Esophagus muscularis mucosa (tissue), 4 donors: Measurements from ENCODE around the gene ACBD7. TPM values are rescaled to one million over a fixed set of nuclear protein-coding genes. Genes with fewer than 3 reads are reported as not detected.

Experiments used
- DNase-seq: peaks from one replicate; pipeline ENCODE4 v3.0.0-alpha.2; 2017; ENCODE audit errors: extremely low spot score
- H3K27ac ChIP-seq, 4 donors: fragments of 200-600 bp; sonication (generic); replicated peaks in 1 of 4; 1 replicate in 3 of 4; 2 replicates in 1 of 4; pipeline ENCODE4 v1.5.1; 2016 to 2019; ENCODE audit warnings: mild to moderate bottlenecking in 1 of 4
- H3K27me3 ChIP-seq, 4 donors: fragments of 200-600 bp; sonication (generic); one replicate each; pipeline versions ENCODE4 v1.5.1 to v1.6.0; 2016 to 2019
- H3K36me3 ChIP-seq, 4 donors: fragments of 200-600 bp; sonication (generic); one replicate each; pipeline ENCODE4 v1.5.1; 2016 to 2019
- H3K4me1 ChIP-seq, 4 donors: fragments of 200-600 bp; sonication (generic); one replicate each; pipeline ENCODE4 v1.5.1; 2016 to 2019
- H3K4me3 ChIP-seq, 4 donors: fragments of 200-600 bp; sonication (generic); 1 replicate in 2 of 4; 2 replicates in 2 of 4; pipeline ENCODE4 v1.5.1; 2016 to 2019; ENCODE audit warnings: mild to moderate bottlenecking in 4 of 4, moderate library complexity in 1 of 4
- H3K9me3 ChIP-seq, 4 donors: fragments of 200-600 bp; sonication (generic); 1 replicate in 3 of 4; 2 replicates in 1 of 4; pipeline ENCODE4 v1.5.1; 2016 to 2019
- EP300 ChIP-seq: sonication (generic); formaldehyde crosslinking; IDR thresholded peaks from one replicate; pipeline ENCODE4 v1.6.1; 2017; ENCODE audit warnings: antibody characterized with exemption
- POLR2A ChIP-seq: fragments of 450-650 bp; IDR thresholded peaks from one replicate; pipeline ENCODE4 v1.6.1; 2017; ENCODE audit warnings: antibody characterized with exemption, moderate library complexity, mild to moderate bottlenecking, low read depth
- POLR2AphosphoS5 ChIP-seq, 2 donors: sonication (generic); formaldehyde crosslinking; IDR thresholded peaks; one replicate each; pipeline ENCODE4 v1.6.1; 2017; ENCODE audit warnings: antibody characterized with exemption in 2 of 2
- WGBS: methylation state at CpG from one replicate; pipeline ENCODE4 v1.1.5; 2018; 5-methylcytosine and 5-hydroxymethylcytosine counted together
- intact Hi-C: fragments of 100-400 bp; cut with DNase I; formaldehyde crosslinking; loops from one replicate; pipeline ENCODE4 v1.15.1; 2023
- total RNA-seq, 4 donors: library from RNA; depleted of rRNA; stranded (reverse); fragments of >200 nt; gene quantifications; one replicate each; pipeline versions ENCODE4 v1.1.0 to v1.2.1, GENCODE V29; 2016
- TF ChIP-seq, protein P1 (sequence below), 3 experiments: fragments of 200-600 bp in 2 of 3; fragments of 450-650 bp in 1 of 3; sonication (generic) in 2 of 3; IDR thresholded peaks; one replicate each; pipeline ENCODE4 v1.5.1; 2017 to 2019; ENCODE audit warnings: antibody characterized with exemption in 3 of 3, mild to moderate bottlenecking in 2 of 3, moderate library complexity in 1 of 3

ACBD7 gene
- total RNA-seq, 4 donors from 2014 or later = 0.63 to 2.2 TPM; not detected in 2

DNA sequence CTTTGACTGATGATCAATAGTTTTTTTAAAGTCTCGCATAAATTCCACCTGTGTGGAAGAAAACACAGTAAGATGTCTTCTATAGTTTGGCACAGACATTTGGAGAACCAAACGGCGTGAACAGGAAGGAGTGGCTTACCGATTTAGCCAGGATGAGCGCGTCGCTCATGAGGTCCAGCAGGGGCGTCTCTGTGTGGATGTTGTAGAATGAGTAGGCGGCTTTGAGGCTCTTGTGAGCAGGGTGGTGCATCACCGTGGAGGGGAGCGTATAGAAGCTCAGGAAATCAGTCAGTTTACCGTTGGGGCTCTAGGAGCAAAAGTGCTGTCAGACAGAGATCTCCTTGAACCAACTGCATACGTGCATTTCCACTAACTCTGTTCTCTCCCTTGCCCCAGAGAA, 24.1 kb upstream of the ACBD7 start:
- DNase-seq = no peak
- no peaks in the 10 kb centered on the region for H3K27me3 ChIP-seq
- peaks cover 16 to 80% (median 55%) of the 10 kb centered on the region in 4 donors for H3K36me3 ChIP-seq
- 96% methylated on average over 13 of the region's 13 CpGs for WGBS
- TF ChIP-seq POLR2AphosphoS5 (IDR thresholded peaks at IDR 0.05) (no peak), POLR2A (no peak), EP300 (no peak)
- TF ChIP-seq, protein P1, sequence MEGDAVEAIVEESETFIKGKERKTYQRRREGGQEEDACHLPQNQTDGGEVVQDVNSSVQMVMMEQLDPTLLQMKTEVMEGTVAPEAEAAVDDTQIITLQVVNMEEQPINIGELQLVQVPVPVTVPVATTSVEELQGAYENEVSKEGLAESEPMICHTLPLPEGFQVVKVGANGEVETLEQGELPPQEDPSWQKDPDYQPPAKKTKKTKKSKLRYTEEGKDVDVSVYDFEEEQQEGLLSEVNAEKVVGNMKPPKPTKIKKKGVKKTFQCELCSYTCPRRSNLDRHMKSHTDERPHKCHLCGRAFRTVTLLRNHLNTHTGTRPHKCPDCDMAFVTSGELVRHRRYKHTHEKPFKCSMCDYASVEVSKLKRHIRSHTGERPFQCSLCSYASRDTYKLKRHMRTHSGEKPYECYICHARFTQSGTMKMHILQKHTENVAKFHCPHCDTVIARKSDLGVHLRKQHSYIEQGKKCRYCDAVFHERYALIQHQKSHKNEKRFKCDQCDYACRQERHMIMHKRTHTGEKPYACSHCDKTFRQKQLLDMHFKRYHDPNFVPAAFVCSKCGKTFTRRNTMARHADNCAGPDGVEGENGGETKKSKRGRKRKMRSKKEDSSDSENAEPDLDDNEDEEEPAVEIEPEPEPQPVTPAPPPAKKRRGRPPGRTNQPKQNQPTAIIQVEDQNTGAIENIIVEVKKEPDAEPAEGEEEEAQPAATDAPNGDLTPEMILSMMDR (IDR thresholded peaks at IDR 0.05) = no peak
- H3K27ac ChIP-seq = no peak overlapping the region
- intact Hi-C loops = no loop called here
- H3K4me1 ChIP-seq = no peaks in the 10 kb centered on the region
- no peaks in the 10 kb centered on the region for H3K9me3 ChIP-seq
- H3K4me3 ChIP-seq = no peak overlapping the region

DNA sequence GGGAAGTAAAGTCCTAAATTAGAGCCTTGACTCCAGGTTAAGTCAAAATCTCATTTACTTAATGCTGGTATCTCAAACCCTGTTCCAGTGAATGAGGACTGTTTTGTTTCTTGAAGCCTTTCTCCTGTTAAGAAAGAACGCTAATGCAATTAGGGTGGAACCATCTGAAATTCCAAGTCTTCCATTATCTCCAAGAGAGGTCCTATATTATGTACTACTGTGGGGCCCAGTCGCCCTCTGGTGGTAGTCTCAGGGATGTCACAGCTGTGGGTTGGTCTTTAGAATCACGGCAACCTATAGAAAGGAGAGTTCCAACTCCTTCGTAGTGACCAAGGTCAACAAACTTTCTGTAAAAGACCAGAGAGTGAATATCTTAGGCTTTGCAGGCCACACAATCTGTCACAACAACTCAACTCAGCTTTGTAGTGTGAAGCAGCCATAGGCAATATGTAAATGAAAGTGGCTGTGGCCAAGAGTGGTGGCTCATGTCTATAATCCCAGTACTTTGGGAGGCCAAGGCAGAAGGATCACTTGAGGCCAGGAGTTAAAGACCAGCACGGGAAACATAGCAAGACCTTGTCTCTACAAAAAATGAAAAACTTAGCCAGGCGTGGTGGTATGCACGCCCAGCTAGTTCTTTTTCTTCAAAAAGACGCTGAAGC, 17.9 kb upstream of the ACBD7 start:
- WGBS = 51% methylated on average over 8 of the region's 8 CpGs
- DNase-seq = no peak
- TF ChIP-seq, protein P1 (IDR thresholded peaks at IDR 0.05) = peak; percentile 73 to 87 (median 85)
- TF ChIP-seq POLR2AphosphoS5 (IDR thresholded peaks at IDR 0.05) = no peak
- H3K4me3 ChIP-seq = no peak overlapping the region
- H3K27ac ChIP-seq = peak overlapping the region in 1 of 4 donors; percentile 5
- no peaks in the 10 kb centered on the region for H3K27me3 ChIP-seq
- intact Hi-C loops = loop anchor here (5.0 kb wide), 1 partner anchor 609 kb away; no protein-coding TSS in a partner anchor
- peaks cover 30 to 93% (median 83%) of the 10 kb centered on the region in 4 donors for H3K36me3 ChIP-seq
- H3K4me1 ChIP-seq = peaks cover 0 to 9% (median 6%) of the 10 kb centered on the region in 4 donors
- H3K9me3 ChIP-seq = no peaks in the 10 kb centered on the region

DNA sequence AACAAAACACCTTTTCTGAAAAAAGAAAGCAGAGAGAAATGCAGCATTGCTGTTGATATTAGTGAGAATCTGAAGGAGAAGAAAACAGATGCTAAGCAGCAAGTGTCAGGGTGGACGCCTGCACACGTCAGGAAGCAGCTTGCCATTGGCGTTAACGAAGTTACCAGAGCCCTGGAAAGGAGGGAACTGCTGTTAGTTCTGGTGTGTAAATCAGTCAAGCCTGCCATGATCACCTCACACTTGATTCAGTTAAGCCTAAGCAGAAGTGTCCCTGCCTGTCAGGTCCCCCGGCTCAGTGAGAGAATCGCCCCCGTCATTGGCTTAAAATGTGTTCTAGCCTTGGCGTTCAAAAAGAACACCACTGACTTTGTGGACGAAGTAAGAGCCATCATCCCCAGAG, 14.9 kb upstream of the ACBD7 start:
- no peaks in the 10 kb centered on the region for H3K9me3 ChIP-seq
- H3K36me3 ChIP-seq = peaks cover 30 to 78% (median 65%) of the 10 kb centered on the region in 4 donors
- TF ChIP-seq POLR2AphosphoS5 (IDR thresholded peaks at IDR 0.05) (no peak), EP300 (no peak), POLR2A (no peak)
- TF ChIP-seq, protein P1 (IDR thresholded peaks at IDR 0.05) = no peak
- no peaks in the 10 kb centered on the region for H3K27me3 ChIP-seq
- 89% methylated on average over 8 of the region's 9 CpGs for WGBS
- DNase-seq = no peak
- H3K4me3 ChIP-seq = no peak overlapping the region
- H3K4me1 ChIP-seq = peaks cover 7 to 29% (median 24%) of the 10 kb centered on the region in 4 donors
- intact Hi-C loops = no loop called here
- no peak overlapping the region for H3K27ac ChIP-seq

DNA sequence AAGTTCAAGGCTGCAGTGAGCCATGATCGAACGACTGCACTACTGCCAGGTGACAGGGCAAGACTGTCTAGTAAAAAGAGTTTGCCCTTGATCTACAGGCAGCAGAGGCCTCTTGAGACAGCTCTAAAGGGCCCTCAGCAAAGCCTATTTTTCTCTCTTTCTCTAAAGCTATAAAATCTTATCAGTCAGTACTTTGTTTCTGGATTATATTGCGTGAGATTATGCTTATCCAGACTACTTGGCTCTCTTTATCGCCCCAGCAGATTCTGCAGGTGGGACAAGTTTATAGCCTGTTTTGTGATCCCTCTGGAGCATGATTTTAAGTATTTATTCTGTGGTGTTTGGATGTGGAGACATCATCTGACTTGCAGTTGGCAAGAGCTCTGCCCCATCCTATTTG, 11.3 kb upstream of the ACBD7 start:
- TF ChIP-seq, protein P1 (IDR thresholded peaks at IDR 0.05) = no peak
- TF ChIP-seq POLR2AphosphoS5 (IDR thresholded peaks at IDR 0.05) (no peak), POLR2A (no peak), EP300 (no peak)
- Histone ChIP-seq H3K36me3 (peaks cover 19 to 48% (median 38%) of the 10 kb centered on the region in 4 donors), H3K4me1 (peaks cover 19 to 39% (median 31%) of the 10 kb centered on the region in 4 donors), H3K4me3 (no peak overlapping the region), H3K27ac (no peak overlapping the region), H3K27me3 (no peaks in the 10 kb centered on the region), H3K9me3 (no peaks in the 10 kb centered on the region)
- no peak for DNase-seq
- intact Hi-C loops = loop anchor here (5.0 to 10.0 kb wide), 2 partner anchors 148 to 225 kb away; partner anchors contain the start of genes DCLRE1C and SUV39H2
- WGBS = 87% methylated on average over 4 of the region's 4 CpGs
